BLaER1 treated with 17β-estradiol and CSF1 and Interleukin-3, amounts not matched to agents 10 nM and 100 nM (cell line): ENCODE results near the gene ABL2.
A peak's percentile ranks its signal among the peaks of the same experiment; 100 is the strongest.

Source experiments
- H3K27ac ChIP-seq, 11 experiments: shearing (Covaris generic); formaldehyde crosslinking; 2 replicates each; pipeline ENCODE4 v1.8.1; 2022
- H3K27me3 ChIP-seq, 11 experiments: shearing (Covaris generic); formaldehyde crosslinking; 2 replicates each; pipeline ENCODE4 v1.8.1; 2022
- H3K36me3 ChIP-seq, 11 experiments: shearing (Covaris generic); formaldehyde crosslinking; 2 replicates each; pipeline ENCODE4 v1.8.1; 2022
- H3K4me1 ChIP-seq, 10 experiments: shearing (Covaris generic); formaldehyde crosslinking; 2 replicates each; pipeline ENCODE4 v1.8.1; 2022
- H3K4me2 ChIP-seq, 11 experiments: shearing (Covaris generic); formaldehyde crosslinking; 2 replicates each; pipeline ENCODE4 v1.8.1; 2022
- H3K4me3 ChIP-seq, 10 experiments: shearing (Covaris generic); formaldehyde crosslinking; 2 replicates each; pipeline ENCODE4 v1.8.1; 2022
- H3K9ac ChIP-seq, 11 experiments: shearing (Covaris generic); formaldehyde crosslinking; 2 replicates each; pipeline ENCODE4 v1.8.1; 2022
- H3K9me3 ChIP-seq, 11 experiments: shearing (Covaris generic); formaldehyde crosslinking; replicated peaks in 1 of 11; 2 replicates each; pipeline ENCODE4 v1.8.1; 2022
- H4K20me1 ChIP-seq, 11 experiments: shearing (Covaris generic); formaldehyde crosslinking; 2 replicates each; pipeline ENCODE4 v1.8.1; 2022
- Cebpa-rat ChIP-seq, 11 experiments: shearing (Covaris generic); IDR thresholded peaks; 2 replicates each; pipeline ENCODE4 v1.8.1; 2022

ABL2 gene

GRCh38 chr1:179066471-179066870 lies 163.0 kb downstream of the ABL2 start:
- Histone ChIP-seq H3K4me1 (peaks cover 0 to 12% (median 5%) of the 10 kb centered on the region in 10 experiments; a peak in 9 of 20 replicates), H3K9ac (no peak overlapping the region), H3K4me3 (no peak overlapping the region), H3K36me3 (peaks cover 66 to 99% (median 81%) of the 10 kb centered on the region in 11 experiments), H4K20me1 (no peaks in the 10 kb centered on the region; a peak in 2 of 22 replicates), H3K27ac (no peak overlapping the region), H3K27me3 (no peaks in the 10 kb centered on the region), H3K4me2 (peak overlapping the region in 2 of 11 experiments; percentile 25 to 36; a peak in 2 of 22 replicates), H3K9me3 (no peaks in the 10 kb centered on the region)
- no peak for TF ChIP-seq Cebpa-rat (IDR thresholded peaks at IDR 0.05)

GRCh38 chr1:179061360-179062282 lies 167.9 kb downstream of the ABL2 start:
- peaks cover 51 to 88% (median 77%) of the 10 kb centered on the region in 11 experiments for H3K36me3 ChIP-seq
- H4K20me1 ChIP-seq: no peaks in the 10 kb centered on the region
- H3K4me1 ChIP-seq: peaks cover 0 to 12% (median 8%) of the 10 kb centered on the region in 10 experiments; a peak in 9 of 20 replicates
- no peak overlapping the region for H3K4me3 ChIP-seq
- H3K9me3 ChIP-seq: peaks cover 0 to 5% (median under 1%) of the 10 kb centered on the region in 11 experiments; a peak in 5 of 22 replicates
- no peak overlapping the region for H3K9ac ChIP-seq
- H3K4me2 ChIP-seq: no peak overlapping the region
- H3K27ac ChIP-seq: no peak overlapping the region; a peak in 1 of 22 replicates
- no peaks in the 10 kb centered on the region for H3K27me3 ChIP-seq
- TF ChIP-seq Cebpa-rat (IDR thresholded peaks at IDR 0.05): no peak

- Histone ChIP-seq H3K9ac (no peak overlapping the region), H4K20me1 (no peaks in the 10 kb centered on the region), H3K27me3 (no peaks in the 10 kb centered on the region), H3K4me2 (no peak overlapping the region), H3K9me3 (peaks cover 0 to 18% (median 11%) of the 10 kb centered on the region in 11 experiments; a peak in 9 of 22 replicates), H3K4me3 (no peak overlapping the region), H3K27ac (no peak overlapping the region; a peak in 1 of 22 replicates), H3K4me1 (0 out of 20 replicates have a peak, but pooled peaks cover 0 to 7% (median 0%) of the 10 kb centered on the region in 10 experiments), H3K36me3 (peaks cover 46 to 84% (median 73%) of the 10 kb centered on the region in 11 experiments)
- TF ChIP-seq Cebpa-rat (IDR thresholded peaks at IDR 0.05): no peak
Measured at GRCh38 chr1:179058487-179059483, 170.7 kb downstream of the ABL2 start.

GRCh38 chr1:179055937-179056336 lies 173.5 kb downstream of the ABL2 start:
- Histone ChIP-seq H3K9me3 (peaks cover 0 to 18% (median 11%) of the 10 kb centered on the region in 11 experiments; a peak in 9 of 22 replicates), H4K20me1 (no peaks in the 10 kb centered on the region; a peak in 1 of 22 replicates), H3K9ac (no peak overlapping the region), H3K36me3 (peaks cover 35 to 74% (median 55%) of the 10 kb centered on the region in 11 experiments), H3K4me1 (peaks cover 0 to 16% (median 0%) of the 10 kb centered on the region in 10 experiments; a peak in 1 of 20 replicates), H3K4me2 (no peak overlapping the region), H3K27me3 (no peaks in the 10 kb centered on the region), H3K27ac (no peak overlapping the region), H3K4me3 (no peak overlapping the region)
- no peak for TF ChIP-seq Cebpa-rat (IDR thresholded peaks at IDR 0.05)

GRCh38 chr1:179053486-179053885 lies 176.0 kb downstream of the ABL2 start:
- no peak for TF ChIP-seq Cebpa-rat (IDR thresholded peaks at IDR 0.05)
- no peaks in the 10 kb centered on the region for H3K27me3 ChIP-seq
- no peak overlapping the region for H3K4me3 ChIP-seq
- peaks cover 0 to 17% (median under 1%) of the 10 kb centered on the region in 10 experiments; a peak in 3 of 20 replicates for H3K4me1 ChIP-seq
- no peak overlapping the region for H3K4me2 ChIP-seq
- H3K9me3 ChIP-seq: peaks cover 0 to 18% (median 11%) of the 10 kb centered on the region in 11 experiments; a peak in 9 of 22 replicates
- no peak overlapping the region for H3K9ac ChIP-seq
- H3K27ac ChIP-seq: no peak overlapping the region
- peaks cover 39 to 81% (median 58%) of the 10 kb centered on the region in 11 experiments for H3K36me3 ChIP-seq
- peaks cover 0 to 7% (median 0%) of the 10 kb centered on the region in 11 experiments; a peak in 3 of 22 replicates for H4K20me1 ChIP-seq

- peaks cover 35 to 74% (median 55%) of the 10 kb centered on the region in 11 experiments for H3K36me3 ChIP-seq
- H3K27ac ChIP-seq: no peak overlapping the region
- H3K27me3 ChIP-seq: no peaks in the 10 kb centered on the region
- peaks cover 0 to 11% (median 0%) of the 10 kb centered on the region in 11 experiments; a peak in 6 of 22 replicates for H4K20me1 ChIP-seq
- no peak overlapping the region for H3K4me3 ChIP-seq
- H3K9ac ChIP-seq: no peak overlapping the region
- peaks cover 0 to 18% (median 11%) of the 10 kb centered on the region in 11 experiments; a peak in 9 of 22 replicates for H3K9me3 ChIP-seq
- peaks cover 0 to 23% (median 5%) of the 10 kb centered on the region in 10 experiments; a peak in 7 of 20 replicates for H3K4me1 ChIP-seq
- H3K4me2 ChIP-seq: peak overlapping the region in 1 of 11 experiments; percentile 7; a peak in 1 of 22 replicates
- no peak for TF ChIP-seq Cebpa-rat (IDR thresholded peaks at IDR 0.05)
Measured at GRCh38 chr1:179052776-179053175, 176.7 kb downstream of the ABL2 start.
